NCI-H526 (cell line): ENCODE data around the gene PRR9.
"Not testable (repeated sequence)": the region's sequence is repeated elsewhere in the genome, so short reads cannot be mapped to it uniquely, and the experiment has no call there.

Experiments used
- DNase-seq, 2 experiments: peaks; one replicate each; lab custom pipeline; 2025; lab: John Stamatoyannopoulos, UW

Gene PRR9, protein sequence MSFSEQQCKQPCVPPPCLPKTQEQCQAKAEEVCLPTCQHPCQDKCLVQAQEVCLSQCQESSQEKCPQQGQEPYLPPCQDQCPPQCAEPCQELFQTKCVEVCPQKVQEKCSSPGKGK

DNA sequence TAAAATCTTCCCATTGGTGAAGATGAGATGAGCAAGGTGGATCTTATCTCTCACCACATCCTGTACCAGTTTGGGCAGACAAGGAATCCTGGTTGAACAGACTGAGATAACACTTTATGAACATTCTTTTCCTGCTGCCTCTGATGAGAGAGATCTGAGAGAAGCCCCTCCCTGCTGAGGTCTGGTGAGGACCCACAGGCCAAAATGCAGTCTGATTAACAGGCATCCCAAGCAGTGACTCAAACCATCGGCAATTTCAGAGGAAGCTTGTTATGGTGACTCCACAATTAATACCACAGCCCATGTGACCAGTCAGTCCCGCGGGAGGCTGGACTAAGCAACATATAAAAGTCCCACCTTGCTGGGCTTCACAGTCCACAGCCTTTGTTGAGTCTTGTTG is at the start of gene PRR9:
Gene PRR9, plus strand, starts transcription at position 373 of the 400 bp plus-strand sequence. CDS start 561 bp downstream, outside the sequence.
- DNase-seq, result no peak

DNA sequence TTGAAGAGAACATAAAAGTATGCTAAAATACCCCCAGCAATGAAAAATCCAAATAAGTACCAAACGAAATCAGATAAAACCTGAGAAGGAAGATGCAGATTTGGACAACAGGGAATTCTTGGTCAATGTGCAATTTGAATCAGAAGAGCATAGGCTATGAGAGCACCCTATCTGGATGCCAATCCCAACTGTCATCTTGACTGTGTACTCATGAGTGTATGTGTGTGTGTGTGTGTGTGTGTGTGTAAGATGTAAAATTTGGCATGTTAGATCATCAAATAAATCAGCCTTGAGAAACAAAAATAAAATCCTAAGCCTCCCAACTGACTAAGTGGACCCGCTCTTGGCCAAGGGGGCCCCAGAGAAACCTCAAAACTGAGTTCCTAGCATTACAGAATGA is 48.7 kb upstream of the PRR9 start:
- DNase-seq, result no peak

DNA sequence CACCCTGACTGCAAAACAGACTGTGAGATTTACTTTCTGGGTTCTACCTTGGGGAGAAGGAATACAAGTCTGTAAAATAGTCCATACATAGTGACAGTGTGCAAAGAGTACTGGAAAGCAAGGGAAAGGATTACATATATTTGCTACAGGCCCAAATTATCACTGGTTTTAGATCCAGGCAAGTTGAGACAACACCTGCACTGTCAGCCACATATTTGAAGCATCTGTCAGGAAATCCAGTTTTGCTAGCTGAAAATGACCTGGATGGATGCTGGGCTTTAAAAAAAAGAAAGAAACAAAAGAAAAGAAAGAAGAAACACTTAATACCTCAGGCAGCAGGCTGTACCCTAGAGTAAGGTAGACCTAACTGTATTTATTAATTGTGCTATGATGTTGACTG is 42.8 kb upstream of the PRR9 start:
- no peak for DNase-seq

DNA sequence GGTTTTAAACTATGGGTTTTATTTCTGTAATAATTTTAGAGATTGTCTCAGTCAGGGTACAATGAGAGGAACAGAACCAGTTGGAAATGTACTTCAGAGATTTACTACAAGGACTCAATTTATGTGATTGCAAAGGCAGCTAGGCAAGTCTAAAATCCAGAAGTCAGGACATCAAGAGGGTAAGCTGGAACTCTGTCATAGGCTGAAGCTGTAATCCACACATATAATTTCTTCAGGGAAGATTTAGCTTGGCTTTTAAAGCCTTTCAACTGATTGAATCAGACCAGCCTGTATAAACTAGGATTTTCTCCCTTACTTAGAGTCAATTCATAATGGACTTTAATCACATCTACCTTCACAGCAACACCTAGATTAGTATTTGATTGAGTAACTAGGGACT is 38.5 kb upstream of the PRR9 start:
- no peak for DNase-seq

DNA sequence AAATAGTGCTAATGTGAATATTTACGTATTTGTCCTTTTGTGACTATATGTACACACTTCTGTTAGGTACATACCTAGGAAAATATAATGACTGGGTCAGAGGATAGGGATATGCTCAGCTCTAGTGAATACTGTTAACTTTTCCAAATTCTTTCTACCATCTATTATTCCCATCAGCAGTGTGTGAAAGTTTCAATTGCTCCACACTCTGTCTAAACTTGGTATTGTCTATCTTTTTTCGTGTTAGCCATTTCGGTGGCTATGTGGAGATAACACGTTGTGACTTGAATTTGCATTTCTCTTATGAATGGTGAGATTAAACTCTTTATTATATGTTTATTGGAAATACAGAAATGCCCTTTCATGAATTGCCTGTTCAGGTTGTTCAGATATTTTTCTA is 36.8 kb upstream of the PRR9 start:
- no peak for DNase-seq

DNA sequence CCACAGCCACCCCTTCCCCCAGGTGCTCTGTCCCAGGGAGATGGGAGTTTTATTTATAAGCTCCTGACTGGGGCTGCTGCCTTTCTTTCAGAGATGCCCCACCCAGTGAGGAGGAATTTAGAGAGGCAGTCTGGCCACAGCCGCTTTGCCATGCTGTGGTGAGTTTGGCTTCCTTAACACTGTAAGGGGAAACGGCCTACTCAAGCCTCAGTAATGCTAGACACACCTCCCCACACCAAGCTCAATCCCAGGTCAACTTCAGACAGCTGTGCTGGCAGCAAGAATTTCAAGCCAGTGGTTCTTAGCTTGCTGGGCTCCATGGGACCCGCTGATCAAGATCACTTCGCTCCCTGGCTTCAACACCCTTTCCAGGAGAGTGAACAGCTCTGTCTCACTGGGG is 29.1 kb upstream of the PRR9 start:
- not testable (repeated sequence) for DNase-seq

DNA sequence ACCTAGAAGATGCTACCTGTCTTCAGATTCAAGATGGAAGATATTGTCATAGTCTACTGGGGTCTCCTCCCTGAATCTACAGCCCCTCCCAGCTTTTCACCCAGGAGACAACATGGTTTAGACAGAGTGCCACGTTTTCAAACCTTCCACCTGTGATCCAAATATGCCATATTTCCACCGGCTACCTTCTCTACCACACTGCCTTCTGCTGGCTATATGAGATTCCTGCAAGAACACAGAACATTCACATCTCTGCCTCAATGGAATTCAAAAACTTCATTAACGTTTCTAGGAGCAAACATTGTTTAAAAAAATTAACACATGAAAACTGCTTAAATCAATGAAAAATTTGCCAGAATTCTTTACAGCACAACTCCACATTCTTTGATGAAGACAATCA is 27.0 kb upstream of the PRR9 start:
- DNase-seq, result peak; percentile 12 to 39

DNA sequence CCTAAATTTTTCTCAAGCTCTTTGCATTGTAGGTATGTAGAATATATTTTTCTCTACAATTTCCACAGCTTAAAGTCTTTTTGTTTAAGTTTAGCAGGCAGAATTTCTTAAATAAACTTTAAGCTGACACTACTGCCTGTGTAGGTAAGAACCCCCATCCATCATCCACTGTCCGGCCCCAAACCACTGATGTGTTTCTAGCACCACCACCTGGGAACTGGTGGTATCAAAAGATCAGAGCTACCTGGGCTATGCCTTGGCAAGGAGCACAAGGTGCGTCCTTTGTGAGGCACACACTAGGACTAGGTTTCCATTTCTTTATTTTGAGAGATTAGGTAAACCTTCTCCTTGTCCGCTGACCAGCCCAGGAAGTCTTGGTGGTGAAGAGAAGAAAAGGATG is 24.7 kb upstream of the PRR9 start:
- peak; percentile 16 to 69 for DNase-seq

DNA sequence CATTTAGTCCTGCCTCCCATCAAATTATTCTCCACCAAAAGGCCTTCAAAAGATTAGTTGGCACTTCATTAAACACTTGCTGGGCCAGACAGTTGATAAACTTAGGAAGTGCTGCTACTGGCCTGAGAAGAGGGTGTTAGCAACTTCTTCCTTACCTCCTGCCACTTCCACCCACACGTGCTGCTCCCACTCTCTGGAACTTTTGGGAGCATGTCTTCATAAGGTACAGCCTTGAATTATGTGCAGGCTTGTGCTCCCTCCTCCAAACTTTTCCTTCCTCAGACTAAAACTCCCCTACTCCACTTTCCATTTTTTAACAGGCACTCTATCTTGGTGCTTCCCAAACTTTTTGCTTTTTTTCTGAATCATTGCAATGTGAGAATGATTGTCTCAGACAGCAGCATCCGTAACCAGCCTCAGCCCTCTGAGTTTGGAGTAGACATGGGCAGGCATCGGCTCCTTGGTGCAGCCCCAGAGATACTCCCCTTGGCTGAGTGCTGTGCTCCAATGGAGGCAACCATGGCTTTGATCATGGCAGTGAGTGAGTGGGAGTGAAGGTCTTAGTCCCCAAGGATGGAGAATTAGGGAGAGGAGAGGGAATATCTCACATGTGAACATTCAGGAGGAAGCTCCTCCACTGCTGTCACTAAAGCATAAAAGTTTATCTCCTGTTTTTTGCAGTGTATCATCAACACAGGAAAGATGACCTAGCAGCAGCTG is 22.9 kb upstream of the PRR9 start:
- DNase-seq, result no peak

DNA sequence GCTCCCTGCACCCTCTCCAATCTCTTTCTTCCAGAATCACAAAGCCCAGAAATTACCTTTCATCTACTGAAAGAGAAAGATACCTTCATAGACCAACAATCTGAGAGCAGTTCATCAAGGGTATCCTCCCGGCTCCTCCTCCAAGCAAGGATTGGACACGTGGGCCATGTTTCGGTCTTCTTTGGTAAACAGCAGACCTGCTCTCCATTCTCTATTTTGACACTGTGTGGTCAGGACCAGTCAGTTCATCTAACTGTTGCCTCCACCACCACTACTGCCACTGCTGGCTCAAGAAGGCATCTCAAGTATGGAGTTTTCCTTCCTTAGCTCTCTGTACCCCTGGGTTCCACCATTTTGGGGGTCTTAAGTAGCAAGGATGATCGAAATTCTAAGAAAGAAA is 22.2 kb upstream of the PRR9 start:
- DNase-seq, result no peak

DNA sequence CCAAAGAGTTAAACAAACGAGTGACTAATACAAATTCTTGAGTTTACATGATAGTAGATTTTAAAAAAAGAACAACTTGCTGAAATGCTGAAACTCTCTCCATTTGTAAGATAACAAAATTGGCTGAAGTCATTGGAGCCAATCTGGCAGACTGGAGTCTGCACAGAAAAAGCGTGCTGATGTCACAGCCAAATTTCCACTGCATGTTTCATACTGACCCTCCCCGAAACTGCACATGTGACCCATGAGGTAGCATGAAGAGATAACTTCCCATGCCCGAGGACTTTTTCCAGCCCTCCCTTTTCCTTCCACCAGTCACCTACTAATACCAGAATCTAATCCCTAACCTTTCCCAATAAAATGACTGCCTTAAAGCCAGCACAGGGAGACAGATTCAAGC is 15.4 kb upstream of the PRR9 start:
- no peak for DNase-seq

DNA sequence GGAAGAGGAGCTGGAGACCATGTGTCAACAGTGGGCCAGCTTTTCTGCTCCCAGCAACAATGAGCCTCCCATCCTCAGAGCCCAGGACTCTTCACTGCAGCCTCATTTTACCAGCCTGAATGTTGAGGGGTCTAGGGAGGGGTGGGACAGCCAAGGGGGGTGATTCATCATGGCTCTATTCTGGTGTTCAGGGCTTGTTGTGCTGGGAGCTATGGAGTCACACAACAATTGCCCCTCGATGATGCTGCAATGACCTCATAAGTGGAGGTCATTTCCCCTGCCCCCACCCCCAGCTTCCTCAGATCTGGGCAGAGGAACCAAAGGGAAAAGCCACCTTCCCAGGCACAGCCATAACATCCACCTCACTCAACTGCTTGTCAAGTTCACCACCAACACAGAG is 14.3 kb upstream of the PRR9 start, which contains the start of gene LELP1:
Gene LELP1, plus strand, starts transcription at position 301 of the 400 bp plus-strand sequence. CDS start 1,278 bp downstream, outside the sequence.
- DNase-seq, result no peak

DNA sequence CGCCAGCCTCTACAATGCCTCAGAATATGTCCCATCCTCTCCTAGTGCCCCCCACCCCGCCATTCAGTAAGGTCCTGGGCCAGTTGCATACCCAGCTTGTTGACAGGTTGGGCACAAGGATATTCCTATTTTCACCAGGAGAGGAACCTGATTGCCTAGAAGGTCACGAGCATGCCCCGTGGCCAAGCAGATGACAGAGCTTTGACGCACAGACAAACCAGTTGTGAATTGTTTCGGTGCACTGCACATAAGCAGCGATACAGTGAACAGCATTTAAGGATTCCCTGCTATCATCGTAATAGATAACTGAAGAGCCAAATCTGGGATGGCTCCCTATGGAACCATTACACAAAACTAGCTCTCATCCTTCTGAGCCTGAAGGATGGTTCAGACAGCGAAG is 10.8 kb upstream of the PRR9 start:
- no peak for DNase-seq

DNA sequence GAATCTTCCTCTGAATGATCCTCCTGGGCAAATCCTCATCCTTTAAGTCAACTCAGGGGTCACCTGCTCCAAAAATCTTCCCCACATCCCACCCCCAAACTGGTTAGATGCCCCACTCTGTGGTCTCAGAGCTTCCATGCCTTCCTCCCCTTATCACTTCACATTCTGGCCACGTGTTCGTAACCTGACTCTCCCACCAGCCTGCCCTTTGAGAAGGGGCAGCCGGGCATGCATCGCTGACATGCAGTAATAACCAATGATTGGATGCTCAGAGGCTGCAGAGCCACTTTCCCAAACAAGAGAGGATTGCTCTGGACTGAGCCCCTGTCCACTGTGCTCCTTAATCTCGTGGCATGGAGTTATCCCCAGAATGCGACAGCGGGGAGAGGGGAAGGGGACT is 7.2 kb upstream of the PRR9 start:
- no peak for DNase-seq

DNA sequence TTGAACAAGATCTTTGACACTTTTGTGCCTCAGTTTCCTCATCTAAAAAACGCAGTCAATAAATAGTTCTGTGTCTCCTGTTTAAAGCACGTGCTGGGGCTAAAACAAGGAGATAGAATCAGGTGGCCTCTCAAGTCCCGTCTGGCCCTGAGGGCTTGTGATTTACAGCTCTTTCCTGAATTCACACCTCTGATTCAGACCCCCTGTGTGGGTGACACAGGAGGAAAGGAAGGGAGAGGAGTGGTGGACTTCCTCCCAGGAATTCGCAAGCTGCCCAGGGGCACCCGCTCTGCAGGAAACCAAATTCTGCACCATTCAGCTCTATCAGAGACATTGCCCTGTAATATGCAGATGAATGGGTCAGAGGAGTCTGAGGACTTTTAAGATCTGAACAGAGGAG is 5.2 kb upstream of the PRR9 start:
- no peak for DNase-seq

DNA sequence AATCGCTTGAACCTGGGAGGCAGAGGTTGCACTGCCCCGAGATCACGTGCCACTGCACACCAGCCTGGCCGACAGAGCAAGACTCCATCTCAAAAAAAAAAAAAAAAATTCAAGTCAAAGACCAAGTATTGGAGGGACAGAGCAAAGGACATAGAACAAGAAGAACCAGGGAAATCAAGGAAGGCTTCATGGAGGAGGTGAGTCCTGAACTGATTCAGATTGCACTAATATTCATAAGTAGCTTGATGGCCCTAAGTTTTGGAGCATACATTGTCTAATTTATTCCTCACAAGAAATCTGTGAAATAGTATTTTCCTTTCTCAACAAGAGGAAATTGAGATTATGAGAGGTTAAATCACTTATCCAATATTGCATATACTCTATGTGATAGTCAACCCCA is 3.9 kb upstream of the PRR9 start:
- no peak for DNase-seq

DNA sequence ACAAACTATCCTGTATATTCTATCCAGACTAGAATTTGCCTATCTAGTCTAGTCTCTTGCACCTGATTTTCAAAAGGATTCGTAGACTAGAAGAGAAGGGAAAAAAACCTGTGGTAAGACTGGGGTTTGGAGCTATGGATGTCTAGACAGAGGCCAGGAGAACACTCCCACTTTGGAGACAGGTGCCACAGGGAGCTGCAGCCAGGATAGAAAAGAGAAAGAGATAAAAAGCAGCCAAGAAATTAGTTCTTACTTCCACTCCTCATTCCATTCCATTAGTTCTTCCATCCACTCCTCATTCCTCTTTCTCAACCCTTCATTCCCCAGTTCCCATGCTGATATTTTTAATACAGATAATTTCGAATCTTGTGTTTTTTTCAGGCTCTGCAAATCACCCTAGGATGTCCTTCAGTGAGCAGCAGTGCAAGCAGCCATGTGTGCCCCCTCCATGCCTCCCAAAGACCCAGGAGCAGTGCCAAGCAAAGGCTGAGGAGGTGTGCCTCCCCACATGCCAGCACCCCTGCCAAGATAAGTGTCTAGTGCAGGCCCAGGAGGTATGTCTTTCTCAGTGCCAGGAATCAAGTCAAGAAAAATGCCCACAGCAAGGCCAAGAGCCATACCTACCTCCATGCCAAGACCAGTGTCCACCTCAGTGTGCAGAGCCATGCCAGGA is 496 bp downstream of the PRR9 start:
- DNase-seq, result no peak

DNA sequence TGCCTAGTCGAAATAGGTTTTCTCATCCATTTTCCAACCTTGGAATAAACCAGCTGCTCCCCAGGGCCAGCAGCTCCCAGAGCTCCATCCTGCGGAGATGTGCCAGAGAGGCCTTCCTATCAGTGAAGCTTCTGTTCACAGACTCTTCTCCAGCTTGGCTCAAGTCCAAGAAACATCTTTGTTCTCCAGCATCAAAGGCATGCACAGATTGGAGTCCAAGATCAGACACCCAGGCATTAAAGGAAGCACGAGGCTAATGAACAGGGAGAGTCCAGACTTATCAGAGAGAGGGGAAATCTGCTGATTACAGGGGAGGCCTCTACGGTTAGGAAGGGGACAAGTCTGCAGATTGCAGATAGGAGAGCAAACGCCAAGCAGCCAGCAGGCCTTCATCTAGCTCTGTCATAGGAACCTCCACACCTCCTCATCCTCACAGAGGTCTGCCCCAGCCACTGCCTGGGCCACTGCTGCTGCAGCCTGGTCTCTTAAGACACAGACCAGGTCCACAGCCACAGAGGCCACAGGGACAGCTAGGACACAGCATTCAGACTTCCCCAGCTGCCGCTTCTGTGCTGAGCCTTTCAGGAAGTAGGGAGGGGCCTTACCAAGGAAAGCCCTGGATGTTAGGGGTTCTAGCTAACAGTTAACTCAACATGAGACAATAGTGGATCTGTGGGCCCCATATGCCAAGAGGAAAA is 3.4 kb downstream of the PRR9 start:
- DNase-seq, result no peak

DNA sequence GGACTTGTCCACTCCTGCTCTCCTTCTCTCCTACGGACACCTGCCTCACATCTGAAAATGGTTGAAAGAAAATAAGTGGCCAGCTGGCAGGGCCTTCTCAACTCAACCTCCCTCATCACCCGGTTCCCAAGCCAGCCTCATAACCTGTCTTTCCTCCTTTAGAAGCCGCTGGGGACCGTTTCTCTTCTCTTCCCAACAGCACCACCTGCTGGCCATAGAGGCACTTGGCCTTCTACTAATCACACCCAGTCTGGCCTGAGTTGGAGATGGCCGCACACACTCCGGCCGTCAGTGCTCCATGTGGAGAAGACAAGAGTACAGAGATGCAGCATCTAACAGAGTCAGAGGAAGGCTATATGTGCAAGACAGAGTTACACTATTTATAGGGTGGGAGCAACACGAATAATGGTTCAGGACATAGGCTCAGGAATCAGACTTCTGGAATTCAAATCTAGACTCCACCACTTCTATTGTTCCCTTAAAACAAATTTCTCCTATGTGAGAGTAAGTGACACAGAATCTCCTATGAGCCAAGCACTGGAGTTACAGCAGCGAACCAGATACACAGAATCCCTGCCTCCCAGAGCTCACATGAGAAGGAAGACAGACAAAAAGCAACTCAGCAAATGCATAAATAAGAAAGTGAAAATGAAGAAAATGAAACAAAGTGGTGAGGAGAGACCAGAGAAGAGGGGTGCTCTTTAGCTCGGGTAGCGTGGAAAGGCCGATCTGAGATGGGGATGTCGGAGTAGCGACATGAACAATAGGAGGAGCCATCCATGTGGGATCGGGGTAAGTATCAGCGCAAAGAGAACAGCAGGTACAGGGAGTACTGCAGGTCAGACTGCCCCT is 5.9 kb downstream of the PRR9 start:
- DNase-seq, result peak; percentile 56 to 91

DNA sequence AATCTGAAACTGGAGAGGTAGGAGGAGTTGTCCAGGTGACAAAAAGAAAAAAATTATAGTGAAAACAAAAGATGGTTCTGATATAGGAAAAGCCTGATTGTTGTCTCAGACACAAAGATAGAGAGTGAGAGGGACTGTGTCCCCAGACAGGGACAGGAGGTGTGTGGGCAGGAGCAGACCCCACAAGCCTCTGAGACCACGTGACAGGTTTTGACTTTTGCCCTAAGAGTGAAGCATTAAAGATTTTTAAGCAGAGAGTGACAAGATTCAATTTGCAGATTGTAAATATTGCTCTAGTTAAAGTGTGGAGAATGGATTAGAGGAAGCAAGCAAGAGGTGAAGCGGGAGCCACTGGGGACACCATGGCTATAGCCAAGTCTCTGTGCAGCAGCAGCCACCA is 10.4 kb downstream of the PRR9 start:
- DNase-seq, result no peak

DNA sequence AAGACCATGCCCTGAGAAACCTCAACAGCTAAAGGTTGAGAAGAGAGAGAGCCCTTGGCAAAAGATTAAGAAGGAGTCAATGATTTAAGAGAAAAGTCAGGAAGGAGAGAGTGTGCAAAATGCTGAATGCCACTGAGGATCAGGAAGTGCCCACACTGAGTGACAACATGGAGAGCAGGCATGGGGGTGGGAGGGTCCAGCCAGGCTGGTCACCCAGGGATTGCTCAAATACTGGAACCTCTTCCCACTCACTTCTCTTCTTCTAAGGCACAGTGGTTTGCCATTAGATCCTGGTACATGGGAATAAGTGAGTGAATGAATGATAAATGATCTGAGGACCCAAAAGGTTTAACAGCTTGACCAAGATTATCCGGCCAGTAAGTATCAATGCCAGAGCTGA is 11.1 kb downstream of the PRR9 start:
- no peak for DNase-seq
